Transverse colon (tissue), 4 donors: ENCODE measurements around the gene ALG8. TPM values are rescaled to one million over a fixed set of nuclear protein-coding genes. Genes with fewer than 3 reads are reported as not detected.

Source experiments
- DNase-seq: peaks from one replicate; pipeline ENCODE4 v3.0.0-alpha.2; 2019
- H3K27ac ChIP-seq, 4 donors: fragments of 200-600 bp; sonication (generic); 2 replicates each; pipeline ENCODE4 v1.5.1; 2016 to 2018; ENCODE audit warnings: inconsistent platforms in 4 of 4
- H3K27me3 ChIP-seq: fragments of 200-600 bp; sonication (generic); 2 replicates; pipeline ENCODE4 v1.5.1; 2017; ENCODE audit warnings: inconsistent platforms
- H3K36me3 ChIP-seq, 4 donors: fragments of 200-600 bp; sonication (generic); 2 replicates each; pipeline ENCODE4 v1.5.1; 2017 to 2019; ENCODE audit warnings: inconsistent platforms in 4 of 4
- H3K4me1 ChIP-seq, 4 donors: fragments of 200-600 bp; sonication (generic); 2 replicates each; pipeline ENCODE4 v1.5.1; 2017 to 2020; ENCODE audit warnings: inconsistent platforms in 4 of 4
- H3K4me3 ChIP-seq, 4 donors: fragments of 200-600 bp; sonication (generic); 1 replicate in 1 of 4; 2 replicates in 3 of 4; pipeline versions ENCODE4 v1.5.1 to v1.6.1; 2017 to 2019; ENCODE audit warnings: inconsistent platforms in 4 of 4
- H3K9me3 ChIP-seq, 2 donors: fragments of 200-600 bp; sonication (generic); 2 replicates each; pipeline ENCODE4 v1.5.1; 2017 to 2019; ENCODE audit warnings: inconsistent platforms in 2 of 2
- CTCF ChIP-seq, 5 experiments: fragments of 200-600 bp in 3 of 5; fragments of 450-650 bp in 2 of 5; sonication (generic) in 3 of 5; IDR thresholded peaks; 1 replicate in 2 of 5; 2 replicates in 3 of 5; pipeline ENCODE4 v1.5.1; 2016 to 2017; ENCODE audit warnings: antibody characterized with exemption in 5 of 5, inconsistent platforms in 3 of 5, mild to moderate bottlenecking in 2 of 5, moderate library complexity in 1 of 5
- EP300 ChIP-seq: sonication (generic); formaldehyde crosslinking; IDR thresholded peaks from one replicate; pipeline ENCODE4 v1.6.1; 2017; ENCODE audit warnings: antibody characterized with exemption, low read depth
- POLR2A ChIP-seq: fragments of 450-650 bp; IDR thresholded peaks from one replicate; pipeline ENCODE4 v1.6.1; 2016; ENCODE audit warnings: antibody characterized with exemption, mild to moderate bottlenecking, moderate library complexity
- POLR2AphosphoS5 ChIP-seq, 3 donors: sonication (generic); formaldehyde crosslinking; IDR thresholded peaks; one replicate each; pipeline ENCODE4 v1.6.1; 2016; ENCODE audit warnings: antibody characterized with exemption in 3 of 3
- WGBS, 2 donors: methylation state at CpG; one replicate each; pipeline ENCODE4 v1.1.5; 2018; ENCODE audit warnings: low coverage in 1 of 2; 5-methylcytosine and 5-hydroxymethylcytosine counted together
- in situ Hi-C, 4 donors: fragments of 200-750 bp; cut with MboI; loops; one replicate each; pipeline versions ENCODE4 v1.15.0 to v1.15.1; 2017; ENCODE audit warnings: low sequenced_read_pairs in 3 of 4, low pct_ligation_motif_present in 1 of 4, low pct_unique_long_range_greater_than_20kb in 1 of 4
- intact Hi-C: fragments of 100-400 bp; cut with DNase I; formaldehyde crosslinking; loops from one replicate; pipeline ENCODE4 v1.15.1; 2023; ENCODE audit warnings: low total_unique reads
- total RNA-seq, 4 donors: library from RNA; depleted of rRNA; stranded (reverse); fragments of >200 nt; gene quantifications; one replicate each; pipeline ENCODE4 v1.1.0, GENCODE V29; 2016

ALG8 gene
- total RNA-seq, 4 donors from 2014 or later: 4.9 to 28.9 (median 14.5) TPM

GRCh38 chr11:78131956-78132355, 7.5 kb downstream of the ALG8 start:
- H3K4me1 ChIP-seq: no peaks in the 10 kb centered on the region
- no peak overlapping the region for H3K4me3 ChIP-seq
- WGBS, 2 donors: 80 to 88% methylated on average over 3 of the region's 3 CpGs
- in situ Hi-C loops: loop anchor here in 2 of 4 donors (25.0 kb wide), 1 partner anchor 430 kb away; the partner anchor contains the start of gene NARS2 (in 2 of the 2)
- H3K9me3 ChIP-seq: no peaks in the 10 kb centered on the region
- H3K36me3 ChIP-seq: no peaks in the 10 kb centered on the region
- no peak for DNase-seq
- no peaks in the 10 kb centered on the region for H3K27me3 ChIP-seq
- TF ChIP-seq EP300 (no peak), CTCF (IDR thresholded peaks at IDR 0.05) (no peak), POLR2AphosphoS5 (IDR thresholded peaks at IDR 0.05) (no peak), POLR2A (no peak)
- intact Hi-C loops: no loop called here
- H3K27ac ChIP-seq: no peak overlapping the region

- H3K4me1 ChIP-seq: no peaks in the 10 kb centered on the region
- WGBS, 2 donors: 100% methylated on average over 2 to 3 of the region's 3 CpGs
- no peaks in the 10 kb centered on the region for H3K27me3 ChIP-seq
- H3K36me3 ChIP-seq: peaks cover 0 to 5% (median 0%) of the 10 kb centered on the region in 4 donors
- no peak overlapping the region for H3K4me3 ChIP-seq
- H3K27ac ChIP-seq: no peak overlapping the region
- in situ Hi-C loops: loop anchor here in 2 of 4 donors (25.0 kb wide), 1 partner anchor 435 kb away; the partner anchor contains the start of gene NARS2 (in 2 of the 2)
- intact Hi-C loops: no loop called here
- no peaks in the 10 kb centered on the region for H3K9me3 ChIP-seq
- no peak for TF ChIP-seq POLR2A
- TF ChIP-seq POLR2AphosphoS5 (IDR thresholded peaks at IDR 0.05): no peak
- no peak for TF ChIP-seq EP300
- TF ChIP-seq CTCF (IDR thresholded peaks at IDR 0.05): no peak
- no peak for DNase-seq
Measured at GRCh38 chr11:78127403-78127802, 12.0 kb downstream of the ALG8 start.

GRCh38 chr11:78112582-78113275, 26.7 kb downstream of the ALG8 start:
- Histone ChIP-seq H3K27me3 (no peaks in the 10 kb centered on the region), H3K4me3 (no peak overlapping the region), H3K9me3 (no peaks in the 10 kb centered on the region), H3K4me1 (no peaks in the 10 kb centered on the region), H3K27ac (no peak overlapping the region), H3K36me3 (peaks cover 0 to 4% (median 0%) of the 10 kb centered on the region in 4 donors)
- TF ChIP-seq EP300: no peak
- no peak for TF ChIP-seq POLR2AphosphoS5 (IDR thresholded peaks at IDR 0.05)
- no peak for TF ChIP-seq POLR2A
- no peak for TF ChIP-seq CTCF (IDR thresholded peaks at IDR 0.05)
- intact Hi-C loops: no loop called here
- DNase-seq: no peak
- 75 to 89% methylated on average over 6 of the region's 6 CpGs for WGBS, 2 donors
- in situ Hi-C loops: no loop called here

GRCh38 chr11:78111298-78111697, 28.1 kb downstream of the ALG8 start:
- intact Hi-C loops (no loop called here), in situ Hi-C loops (no loop called here)
- Histone ChIP-seq H3K4me1 (no peaks in the 10 kb centered on the region), H3K9me3 (no peaks in the 10 kb centered on the region), H3K4me3 (no peak overlapping the region), H3K27ac (no peak overlapping the region), H3K27me3 (no peaks in the 10 kb centered on the region), H3K36me3 (peaks cover 0 to 4% (median 0%) of the 10 kb centered on the region in 4 donors)
- TF ChIP-seq CTCF (IDR thresholded peaks at IDR 0.05) (no peak), POLR2A (no peak), EP300 (no peak)
- WGBS, 2 donors: 70 to 93% methylated on average over 2 of the region's 2 CpGs
- no peak for DNase-seq
